Retinal pigment epithelial cell (primary cell): ENCODE results near the gene PCNT.

Source experiments
- DNase-seq: peaks from one replicate; pipeline ENCODE4 v3.0.0-alpha.2; 2010; ENCODE audit warnings: low read depth
- H3K4me3 ChIP-seq: 2 replicates; pipeline ENCODE4 v1.5.1; 2011; ENCODE audit warnings: mild to moderate bottlenecking, low read length, control low read depth, moderate library complexity
- CTCF ChIP-seq: conservative IDR thresholded peaks from 2 replicates; pipeline ENCODE4 v1.5.1; 2011; ENCODE audit warnings: low read depth, low read length, control low read depth, inconsistent platforms

PCNT gene

GRCh38 chr21:46388896-46389295, 64.9 kb downstream of the PCNT start:
- no peak for TF ChIP-seq CTCF
- no peak overlapping the region for H3K4me3 ChIP-seq
- DNase-seq = no peak

- no peak for DNase-seq
- H3K4me3 ChIP-seq = no peak overlapping the region
- TF ChIP-seq CTCF = no peak
Measured at GRCh38 chr21:46390603-46391545, 66.9 kb downstream of the PCNT start.

GRCh38 chr21:46391773-46392172, 67.8 kb downstream of the PCNT start:
- TF ChIP-seq CTCF = no peak
- H3K4me3 ChIP-seq = no peak overlapping the region
- no peak for DNase-seq

GRCh38 chr21:46392921-46393320, 69.0 kb downstream of the PCNT start:
- no peak overlapping the region for H3K4me3 ChIP-seq
- DNase-seq = no peak
- no peak for TF ChIP-seq CTCF

- TF ChIP-seq CTCF = no peak
- DNase-seq = no peak
- H3K4me3 ChIP-seq = no peak overlapping the region
Measured at GRCh38 chr21:46393451-46393940, 69.5 kb downstream of the PCNT start.

GRCh38 chr21:46393941-46394594, 70.1 kb downstream of the PCNT start:
- TF ChIP-seq CTCF = no peak
- no peak overlapping the region for H3K4me3 ChIP-seq
- no peak for DNase-seq
